GF-D8 (cell line): ENCODE results near the gene TSPEAR.
"Not testable (repeated sequence)": the region's sequence is repeated elsewhere in the genome, so short reads cannot be mapped to it uniquely, and the experiment has no call there.

ENCODE experiments used
- DNase-seq: peaks from one replicate; lab custom pipeline; 2025; lab: John Stamatoyannopoulos, UW

Gene TSPEAR

DNA sequence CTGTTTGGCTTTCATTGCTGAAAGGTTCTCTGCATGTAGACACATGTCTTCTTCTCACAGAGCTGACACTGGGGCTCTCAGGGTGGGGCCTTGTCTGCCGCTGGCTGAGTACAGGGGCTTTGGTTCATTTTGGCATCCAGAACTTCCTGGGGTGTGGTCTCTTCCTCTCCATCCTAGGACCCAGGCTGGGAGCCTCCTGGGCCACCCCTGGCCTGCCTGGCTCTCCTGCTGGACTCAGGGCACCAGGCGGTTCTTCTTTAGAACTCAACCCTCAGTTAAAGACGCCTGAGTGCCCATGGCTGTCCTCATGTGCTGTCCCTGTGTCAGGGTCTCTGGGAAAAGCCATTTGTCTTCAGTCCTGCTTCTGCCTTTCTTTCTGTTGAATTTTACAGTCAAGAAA is 125.5 kb downstream of the TSPEAR start:
- DNase-seq, result no peak

DNA sequence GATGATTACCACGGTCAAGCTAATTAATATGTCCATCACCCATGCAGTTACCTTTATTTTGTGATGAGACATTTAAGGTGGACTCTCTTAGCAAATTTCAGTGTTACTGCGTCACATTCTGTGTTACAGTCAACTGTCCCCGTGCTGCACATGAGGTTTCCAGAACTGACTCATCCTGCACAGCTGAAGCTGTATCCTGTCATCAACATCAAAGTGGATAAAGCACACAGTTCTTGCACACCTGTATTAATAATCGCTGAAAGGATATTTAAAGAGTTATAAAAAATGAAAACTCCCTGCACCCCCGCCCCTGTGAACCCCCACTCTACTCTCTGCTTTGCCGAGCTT is 127.6 kb downstream of the TSPEAR start:
- no peak for DNase-seq

DNA sequence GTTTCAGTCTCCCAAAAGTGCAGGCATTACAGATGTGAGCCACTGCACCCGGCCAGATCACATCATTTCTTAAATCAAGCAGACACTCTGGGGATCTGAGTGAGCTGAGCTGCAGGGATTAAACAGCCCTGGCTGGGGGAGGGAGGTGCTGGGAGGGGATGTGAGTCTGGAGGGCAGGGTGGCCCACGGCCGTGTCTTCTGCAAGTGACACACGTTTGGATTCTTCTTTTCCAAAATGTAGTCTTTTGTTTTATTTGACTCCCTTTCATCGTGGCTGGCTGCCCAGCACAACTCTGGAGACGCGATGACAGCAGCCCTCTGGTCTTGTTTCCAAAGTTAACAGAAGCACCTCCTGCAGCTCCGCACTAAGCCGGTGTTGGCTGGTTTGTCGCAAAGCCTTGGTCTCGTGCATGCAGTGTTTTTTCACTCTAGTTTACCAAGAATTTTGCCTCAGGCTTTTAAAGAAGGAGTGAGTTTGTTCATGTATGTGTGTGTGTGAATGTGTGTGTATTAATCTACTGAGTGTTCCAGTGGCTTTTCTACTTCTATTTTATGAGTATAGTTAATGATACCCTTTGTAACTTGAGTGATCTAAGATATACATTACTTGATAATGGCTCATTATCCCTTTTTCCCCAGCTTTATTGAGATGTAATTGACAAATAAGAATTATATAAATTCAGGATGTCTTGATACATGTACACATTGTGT is 128.1 kb downstream of the TSPEAR start:
- DNase-seq, result no peak

DNA sequence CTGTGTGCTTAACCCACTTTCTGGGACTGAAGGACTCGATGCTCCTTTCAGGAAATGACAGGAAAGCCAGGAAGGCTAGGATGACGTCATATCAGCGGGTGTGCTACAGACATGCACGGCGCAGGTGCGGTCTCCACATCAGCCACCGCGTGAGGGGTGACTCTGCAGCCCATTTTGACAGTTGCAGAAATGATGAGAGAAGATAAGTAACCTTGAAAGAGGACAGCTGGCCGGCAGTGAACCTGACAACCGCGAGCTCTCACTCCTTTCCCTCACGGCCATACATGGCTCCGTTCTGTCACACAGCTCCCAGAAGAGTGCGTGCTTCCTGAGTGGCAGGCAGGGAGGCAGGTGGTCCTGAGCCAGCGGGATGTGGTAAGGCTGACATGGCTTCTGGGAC is 129.3 kb downstream of the TSPEAR start:
- DNase-seq, result no peak

DNA sequence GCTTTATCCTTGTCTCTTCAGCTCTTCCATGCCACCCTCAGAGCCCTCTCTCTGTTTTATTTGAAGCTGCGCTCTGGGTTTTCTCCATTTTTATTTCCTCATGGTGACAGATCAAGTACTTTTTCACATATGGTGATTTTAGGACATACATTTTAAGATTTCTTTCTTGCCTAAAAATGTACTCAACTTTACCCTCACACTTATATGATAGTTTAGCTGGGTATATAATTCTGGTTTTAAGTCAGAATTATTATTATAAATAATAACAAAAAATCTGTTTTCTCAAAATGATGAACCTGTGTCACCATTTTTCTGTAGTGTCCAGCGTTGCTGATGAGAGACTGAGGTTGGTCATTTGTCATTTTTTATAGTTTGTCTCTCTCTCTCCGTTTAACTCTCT is 130.2 kb downstream of the TSPEAR start:
- DNase-seq, result no peak

DNA sequence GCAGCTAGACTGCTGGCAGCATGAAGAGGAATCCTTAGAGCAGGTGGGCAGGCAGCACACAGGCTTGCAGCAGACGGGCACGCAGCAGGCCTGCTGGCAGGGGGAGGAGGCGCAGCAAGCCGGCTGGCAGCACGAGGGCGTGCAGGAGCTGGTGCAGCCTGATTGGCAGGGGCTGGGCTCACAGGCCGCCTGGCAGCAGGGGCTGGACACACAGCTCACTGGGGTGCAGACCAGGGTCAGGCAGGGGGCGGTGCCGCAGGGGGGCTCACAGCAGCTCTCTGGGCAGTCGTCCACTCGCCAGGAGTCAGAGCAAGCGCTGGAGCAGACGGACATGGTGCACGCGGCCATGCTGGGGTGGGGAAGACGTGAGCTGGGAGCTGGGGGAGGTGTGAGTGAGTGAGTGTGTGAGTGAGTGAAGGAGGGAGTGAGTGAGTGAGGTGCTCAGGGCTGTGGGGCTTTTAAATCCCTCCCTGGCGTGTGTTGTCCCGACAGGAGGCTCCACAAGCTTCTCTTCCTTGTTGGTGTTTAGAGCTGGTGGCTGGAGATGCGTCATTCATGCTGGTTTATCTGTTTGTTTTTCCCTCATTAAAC is 131.0 kb downstream of the TSPEAR start, which contains the start of gene KRTAP10-5:
Gene KRTAP10-5 (minus strand): TSS at position 374 of the 591 bp plus-strand sequence. CDS start 26 bp downstream, at position 348.
- not testable (repeated sequence) for DNase-seq

DNA sequence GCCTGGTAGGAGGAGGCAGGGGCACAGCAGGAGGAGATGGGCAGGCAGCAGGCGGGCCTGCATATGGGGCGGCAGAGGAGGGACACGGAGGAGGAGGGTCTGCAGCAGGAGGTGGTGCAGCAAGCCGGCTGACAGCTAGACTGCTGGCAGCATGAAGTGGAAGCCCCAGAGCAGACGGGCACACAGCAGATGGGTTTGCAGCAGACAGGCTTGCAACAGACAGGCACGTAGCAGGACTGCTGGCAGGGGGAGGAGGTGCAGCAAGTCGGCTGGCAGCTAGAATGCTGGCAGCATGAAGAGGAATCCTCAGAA is 131.6 kb downstream of the TSPEAR start:
- DNase-seq, result no peak

DNA sequence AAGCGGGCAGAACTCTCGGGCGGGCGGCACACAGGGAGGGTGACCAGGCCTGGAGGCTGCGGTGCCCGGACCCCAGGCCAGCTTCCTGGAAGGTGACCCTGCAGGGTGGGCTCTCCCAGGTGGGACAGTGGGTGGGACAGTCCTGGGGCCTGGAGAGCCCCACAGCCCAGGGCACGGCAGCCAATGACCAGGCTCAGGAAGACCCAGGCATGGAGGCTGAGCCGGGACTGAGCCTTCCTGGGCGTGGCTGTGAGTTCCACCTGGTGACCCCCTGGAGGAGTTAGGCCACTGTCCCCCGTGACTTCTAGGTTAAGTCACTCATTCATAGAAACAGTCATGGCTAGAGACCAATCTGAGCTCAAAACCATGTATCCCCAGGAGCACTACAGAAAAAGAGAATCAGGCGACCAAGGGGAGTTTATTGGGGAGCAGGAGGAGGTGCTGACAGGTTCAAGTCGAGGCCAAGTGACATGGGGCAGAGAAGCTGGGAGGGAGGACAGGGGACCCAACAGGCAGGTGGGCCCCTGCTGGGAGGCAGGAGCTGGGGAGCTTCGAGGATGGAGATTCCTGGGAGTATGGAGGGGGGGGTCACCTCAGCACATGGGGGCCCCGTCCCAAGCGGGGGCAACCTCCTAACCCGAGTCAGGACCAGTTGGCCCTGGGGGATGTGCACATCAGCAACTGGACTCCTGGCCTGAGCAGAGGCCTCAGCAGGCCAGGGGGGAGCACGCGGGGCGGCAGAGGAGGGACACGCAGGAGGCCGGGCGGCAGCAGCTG is 132.1 kb downstream of the TSPEAR start:
- DNase-seq, result no peak

DNA sequence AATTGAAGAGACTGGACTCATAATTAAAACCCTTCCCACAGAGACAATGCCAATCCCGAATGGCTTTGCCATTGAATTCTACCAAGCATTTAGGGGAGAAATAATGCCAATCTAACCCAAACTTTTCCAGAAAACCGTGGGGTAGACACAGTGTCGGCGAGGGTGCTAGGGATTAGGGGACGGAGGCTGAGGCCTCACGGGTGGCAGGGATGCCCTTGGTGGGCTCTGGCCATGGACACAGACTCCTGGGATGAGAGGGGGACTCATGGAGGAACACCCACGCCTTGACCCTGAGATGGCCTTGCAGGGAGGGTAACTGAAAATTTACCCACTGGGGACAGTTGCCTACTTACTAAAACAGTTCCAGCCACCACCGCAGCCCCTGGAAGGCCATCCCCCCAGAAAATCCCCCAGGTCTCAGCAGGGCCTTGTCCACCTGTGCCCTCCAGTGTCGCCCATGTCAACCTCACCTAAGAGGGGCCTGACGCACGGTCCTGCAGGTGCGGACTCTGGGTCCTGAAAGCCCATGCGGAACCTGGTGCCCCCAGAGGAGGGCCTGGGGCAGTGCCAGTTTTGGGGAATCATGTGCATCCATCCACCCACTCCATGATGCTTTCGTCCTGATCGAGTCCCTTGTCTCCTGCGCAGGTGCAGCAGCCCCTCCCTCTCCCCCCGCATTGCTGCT is 132.9 kb downstream of the TSPEAR start:
- DNase-seq, result no peak

DNA sequence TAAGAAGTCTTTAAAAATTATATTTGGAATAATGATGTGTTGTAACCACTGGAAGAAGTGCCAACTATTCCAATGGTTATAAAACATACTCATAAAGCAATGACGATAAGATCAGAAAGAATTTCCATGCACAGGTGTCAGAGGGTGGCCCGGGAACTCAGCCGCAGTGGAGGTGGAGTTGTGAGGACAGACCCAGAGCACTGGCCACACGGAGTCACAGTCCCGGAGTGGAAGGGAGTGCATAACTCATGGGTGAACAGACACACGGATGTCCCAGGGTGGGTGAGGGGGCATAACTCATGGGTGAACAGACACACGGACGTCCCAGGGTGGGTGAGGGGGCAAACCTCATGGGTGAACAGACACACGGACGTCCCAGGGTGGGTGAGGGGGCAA is 135.3 kb downstream of the TSPEAR start:
- DNase-seq, result no peak

DNA sequence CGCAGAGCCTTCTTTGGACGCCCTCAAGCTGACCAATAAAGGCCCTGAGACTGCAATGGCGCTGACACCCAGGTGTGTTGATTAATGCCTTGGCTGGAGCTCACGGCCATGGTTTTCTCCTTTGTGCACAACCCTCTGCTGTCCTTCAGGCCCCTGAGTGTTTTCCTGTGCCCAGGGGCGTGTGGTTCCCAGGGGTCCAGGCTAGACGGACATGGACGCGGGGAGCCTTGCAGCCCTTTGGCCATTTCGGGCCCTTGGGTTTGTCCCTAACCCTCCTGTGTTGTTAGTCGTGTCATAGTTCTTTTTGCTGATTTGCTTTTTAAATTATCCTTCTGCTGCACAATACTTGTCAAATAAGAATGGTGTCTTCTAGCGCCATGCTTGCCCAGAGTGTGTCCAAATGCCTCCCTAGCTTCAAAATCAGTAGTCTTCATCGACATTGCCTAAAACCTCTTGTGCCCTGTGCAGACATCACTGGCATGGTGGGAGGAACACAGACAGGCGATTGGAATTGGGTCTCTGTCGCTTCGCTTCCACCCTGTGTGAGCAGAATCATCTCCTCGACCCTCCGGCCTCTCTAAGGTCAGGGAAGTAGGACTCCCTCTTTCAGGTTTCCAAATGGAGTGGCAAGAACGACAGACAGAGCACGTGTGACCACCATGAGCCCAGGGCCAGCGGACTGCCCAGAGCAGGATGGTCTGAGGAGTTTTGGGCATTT is 135.9 kb downstream of the TSPEAR start:
- DNase-seq, result no peak

DNA sequence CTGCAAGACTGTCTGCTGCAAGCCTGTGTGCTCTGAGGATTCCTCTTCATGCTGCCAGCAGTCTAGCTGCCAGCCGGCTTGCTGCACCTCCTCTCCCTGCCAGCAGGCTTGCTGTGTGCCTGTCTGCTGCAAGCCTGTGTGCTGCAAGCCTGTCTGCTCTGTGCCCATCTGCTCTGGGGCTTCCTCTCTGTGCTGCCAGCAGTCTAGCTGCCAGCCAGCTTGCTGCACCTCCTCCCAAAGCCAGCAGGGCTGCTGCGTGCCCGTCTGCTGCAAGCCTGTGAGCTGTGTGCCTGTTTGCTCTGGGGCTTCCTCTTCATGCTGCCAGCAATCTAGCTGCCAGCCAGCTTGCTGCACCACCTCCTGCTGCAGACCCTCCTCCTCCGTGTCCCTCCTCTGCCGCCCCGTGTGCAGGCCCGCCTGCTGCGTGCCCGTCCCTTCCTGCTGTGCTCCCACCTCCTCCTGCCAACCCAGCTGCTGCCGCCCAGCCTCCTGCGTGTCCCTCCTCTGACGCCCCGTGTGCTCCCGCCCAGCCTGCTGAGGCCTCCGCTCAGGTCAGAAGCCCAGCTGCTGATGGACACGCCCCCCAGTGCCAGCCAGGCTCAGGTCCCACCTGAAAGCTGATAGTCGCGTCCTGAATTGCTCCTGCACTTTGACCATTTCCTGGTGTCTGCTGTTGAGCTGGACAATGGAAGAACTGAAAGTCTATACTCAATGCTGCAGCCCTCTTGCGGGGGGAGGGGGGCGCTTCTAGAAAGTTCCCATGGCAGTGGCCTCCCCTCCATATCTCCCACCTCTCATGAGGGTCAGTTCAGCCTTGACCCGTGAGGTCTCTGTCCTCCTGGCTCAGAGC is 136.7 kb downstream of the TSPEAR start:
- DNase-seq, result no peak

DNA sequence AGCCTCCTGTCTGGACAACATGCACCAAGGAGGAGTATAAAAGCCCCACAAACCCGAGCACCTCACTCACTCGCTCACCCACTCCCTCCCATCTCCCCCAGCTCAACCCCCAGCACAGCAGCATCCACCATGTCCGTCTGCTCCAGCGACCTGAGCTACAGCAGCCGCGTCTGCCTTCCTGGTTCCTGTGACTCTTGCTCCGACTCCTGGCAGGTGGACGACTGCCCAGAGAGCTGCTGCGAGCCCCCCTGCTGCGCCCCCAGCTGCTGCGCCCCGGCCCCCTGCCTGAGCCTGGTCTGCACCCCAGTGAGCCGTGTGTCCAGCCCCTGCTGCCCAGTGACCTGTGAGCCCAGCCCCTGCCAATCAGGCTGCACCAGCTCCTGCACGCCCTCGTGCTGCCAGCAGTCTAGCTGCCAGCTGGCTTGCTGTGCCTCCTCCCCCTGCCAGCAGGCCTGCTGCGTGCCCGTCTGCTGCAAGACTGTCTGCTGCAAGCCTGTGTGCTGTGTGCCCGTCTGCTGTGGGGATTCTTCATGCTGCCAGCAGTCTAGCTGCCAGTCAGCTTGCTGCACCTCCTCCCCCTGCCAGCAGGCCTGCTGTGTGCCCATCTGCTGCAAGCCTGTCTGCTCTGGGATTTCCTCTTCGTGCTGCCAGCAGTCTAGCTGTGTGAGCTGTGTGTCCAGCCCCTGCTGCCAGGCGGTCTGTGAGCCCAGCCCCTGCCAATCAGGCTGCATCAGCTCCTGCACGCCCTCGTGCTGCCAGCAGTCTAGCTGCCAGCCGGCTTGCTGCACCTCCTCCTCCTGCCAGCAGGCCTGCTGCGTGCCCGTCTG is 137.5 kb downstream of the TSPEAR start, which contains the start of gene KRTAP10-4:
Gene KRTAP10-4 (plus strand): TSS at position 100 of the 827 bp plus-strand sequence. CDS start 30 bp downstream, at position 130.
- DNase-seq, result not testable (repeated sequence)

DNA sequence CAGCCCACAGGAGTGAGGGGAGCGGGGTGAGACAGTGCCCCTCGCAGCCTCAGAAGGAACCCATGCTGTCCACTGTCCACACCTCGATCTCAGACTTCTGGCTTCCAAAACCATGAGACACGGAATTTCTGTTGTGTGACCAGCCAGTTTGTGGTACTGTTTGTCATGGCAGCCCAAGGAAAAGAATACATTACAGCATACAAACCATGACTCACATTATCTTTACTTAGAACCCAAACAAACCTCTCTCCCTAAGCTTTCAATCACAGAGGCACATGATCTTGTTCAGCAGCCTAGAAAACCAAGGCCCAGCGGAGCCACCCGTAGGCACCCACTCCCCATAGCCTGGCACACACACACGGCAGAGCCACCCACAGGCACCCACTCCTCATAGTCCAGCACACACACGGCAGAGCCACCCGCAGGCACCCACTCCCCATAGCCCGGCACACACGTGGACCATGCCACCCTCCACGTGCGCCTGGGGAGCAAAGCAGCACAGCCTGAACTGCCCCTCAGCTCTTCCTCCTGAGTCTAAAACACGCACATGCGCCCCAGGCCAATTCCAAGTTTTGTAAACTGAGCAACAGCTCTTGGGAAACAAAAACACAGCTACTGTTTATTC is 138.3 kb downstream of the TSPEAR start:
- DNase-seq, result no peak

DNA sequence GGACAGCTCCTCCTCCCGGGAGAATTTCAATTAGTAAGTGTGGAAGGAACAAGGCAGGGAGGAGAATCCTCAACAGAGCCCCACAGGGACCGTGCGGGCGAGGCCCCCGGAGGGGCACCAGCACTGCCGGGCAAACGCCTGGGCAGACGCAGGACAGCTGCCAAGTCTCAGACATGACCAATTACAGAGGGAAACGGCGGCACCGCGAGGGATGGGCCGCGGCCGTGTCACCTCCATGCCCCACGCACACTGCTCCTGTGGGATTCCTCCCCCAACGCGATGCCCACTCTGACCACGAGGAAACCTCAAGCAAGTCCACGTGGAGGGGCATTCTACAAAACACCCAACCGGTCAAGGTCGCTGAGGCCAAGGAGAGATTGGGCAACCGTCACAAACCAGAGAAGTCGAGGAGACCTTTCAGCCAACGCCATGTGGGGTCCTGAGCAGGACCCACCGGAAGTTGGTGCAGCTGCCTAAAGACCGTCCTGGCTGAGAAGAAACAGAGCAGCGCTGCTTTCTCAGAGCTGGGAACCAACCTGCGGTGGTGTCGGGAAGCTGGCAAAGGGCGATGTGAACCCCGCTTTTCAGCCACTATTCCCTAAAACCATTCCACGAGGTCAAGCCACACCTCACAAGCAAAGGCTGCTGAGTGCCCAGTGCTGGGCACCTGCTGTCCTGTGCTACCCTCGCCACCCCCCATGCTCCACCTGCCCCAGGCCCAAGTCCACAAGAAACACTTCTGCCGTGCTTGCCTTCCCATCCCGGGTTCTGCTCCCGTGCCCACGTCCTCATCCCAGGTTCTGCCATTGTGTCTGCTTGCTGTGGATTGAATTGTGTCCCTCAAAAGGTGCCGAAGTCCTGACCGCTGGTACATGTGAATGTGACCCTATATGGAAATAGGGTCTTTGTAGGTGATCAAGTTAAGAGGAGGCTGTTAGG is 139.3 kb downstream of the TSPEAR start:
- no peak for DNase-seq

DNA sequence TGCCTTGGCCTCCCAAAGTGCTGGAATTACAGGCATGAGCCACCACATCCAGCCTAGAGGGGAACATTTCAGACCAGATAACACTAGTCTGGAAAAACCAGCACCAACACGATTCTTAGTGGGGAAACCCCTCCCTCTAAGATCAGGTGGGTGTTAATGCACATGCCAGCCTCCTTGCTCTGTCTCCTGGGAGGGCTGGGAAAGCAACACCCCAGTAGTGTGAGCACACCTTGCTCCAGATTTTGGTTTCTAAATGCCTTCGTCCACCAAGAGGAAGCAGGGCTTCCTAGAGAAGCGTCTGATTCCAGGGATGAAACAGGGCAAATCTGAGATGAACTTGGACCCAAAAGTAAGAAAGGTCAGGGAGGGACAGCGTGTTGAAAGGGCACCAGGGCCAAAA is 140.1 kb downstream of the TSPEAR start:
- DNase-seq, result no peak

DNA sequence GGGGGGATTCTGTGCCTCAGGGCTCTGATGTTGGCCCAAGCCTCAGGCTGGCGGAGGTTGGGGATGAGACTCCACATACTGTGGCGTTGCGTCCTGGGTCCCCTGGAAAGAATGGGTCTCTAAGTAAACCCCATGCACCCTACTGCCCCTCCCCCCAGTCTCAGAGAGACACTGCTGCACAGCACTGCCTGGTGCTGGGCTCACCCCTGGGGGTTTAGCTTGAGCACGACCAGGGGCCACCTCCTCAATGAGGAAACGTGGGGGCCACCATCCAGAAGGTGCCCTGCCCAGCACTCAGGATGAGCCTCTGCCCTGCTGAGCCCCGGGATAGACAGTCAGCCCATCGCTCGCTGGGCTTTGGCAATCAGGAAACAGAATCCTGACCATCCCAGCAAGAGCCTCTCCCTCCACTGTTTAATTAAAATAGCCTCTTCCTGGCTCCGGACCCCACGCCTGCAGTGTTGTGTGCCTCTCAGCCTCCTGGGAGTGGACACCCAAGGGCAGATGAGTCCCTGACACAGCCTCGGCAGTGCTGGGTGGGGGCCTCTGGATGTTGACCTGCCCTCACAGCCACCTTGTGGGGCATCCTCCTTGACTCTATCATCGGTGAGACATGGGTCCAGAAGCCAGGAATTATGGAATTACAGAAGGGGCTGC is 141.4 kb downstream of the TSPEAR start:
- no peak for DNase-seq
